Nephron progenitor cell (in vitro differentiated cells): ENCODE measurements around the gene SEMA5B.

Experiments
- DNase-seq: peaks from one replicate; pipeline ENCODE4 v3.0.0; 2021
- H3K27ac Mint-ChIP-seq: 2 replicates; pipeline ENCODE4 v1.8.0; 2021; ENCODE audit warnings: mild to moderate bottlenecking, moderate library complexity, mixed read lengths
- H3K27me3 Mint-ChIP-seq: 2 replicates; pipeline ENCODE4 v1.8.0; 2021; ENCODE audit warnings: mild to moderate bottlenecking, low read depth, mixed read lengths; ENCODE audit not compliant: poor library complexity
- H3K36me3 Mint-ChIP-seq: 2 replicates; pipeline ENCODE4 v1.8.0; 2021; ENCODE audit warnings: low read depth, mixed read lengths
- H3K4me1 Mint-ChIP-seq: 2 replicates; pipeline ENCODE4 v1.8.0; 2021; ENCODE audit warnings: mixed read lengths
- H3K4me3 Mint-ChIP-seq: 2 replicates; pipeline ENCODE4 v1.8.0; 2021; ENCODE audit warnings: mild to moderate bottlenecking, moderate library complexity, mixed read lengths
- H3K9me3 Mint-ChIP-seq: 2 replicates; pipeline ENCODE4 v1.8.0; 2021; ENCODE audit warnings: mild to moderate bottlenecking, moderate library complexity, mixed read lengths
- CTCF ChIP-seq: fragments of 200-600 bp; sonication (generic); IDR thresholded peaks from 2 replicates; pipeline ENCODE4 v1.5.0; 2021; ENCODE audit warnings: antibody characterized with exemption

SEMA5B gene

GRCh38 chr3:123021388-123021787 is 6.2 kb downstream of the SEMA5B start:
- DNase-seq, result no peak
- Mint-ChIP-seq H3K4me1 (peaks cover 54% of the 10 kb centered on the region), H3K27me3 (peaks cover 54% of the 10 kb centered on the region), H3K27ac (no peak overlapping the region), H3K4me3 (no peak overlapping the region), H3K9me3 (peaks cover 10% of the 10 kb centered on the region), H3K36me3 (no peaks in the 10 kb centered on the region)
- TF ChIP-seq CTCF, result no peak

DNA sequence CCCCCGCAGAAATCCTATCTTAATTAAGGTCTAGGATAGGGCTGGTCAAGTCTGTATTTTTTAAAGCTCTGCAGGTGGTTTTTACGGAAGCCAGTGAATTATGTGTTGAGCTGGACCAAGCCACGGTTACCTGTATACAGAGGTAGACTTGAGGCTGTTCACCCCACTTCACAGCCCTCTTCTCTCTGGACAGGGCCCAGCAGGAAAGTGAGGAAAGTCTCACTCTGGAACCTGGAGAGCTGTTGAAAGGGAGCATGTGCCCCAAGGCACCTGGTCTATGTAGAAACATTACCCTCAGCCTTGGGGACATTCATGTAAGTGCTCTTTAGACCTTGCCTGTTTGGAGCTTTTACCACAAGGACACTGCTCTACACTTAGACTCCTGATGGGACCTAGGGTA is 6.9 kb downstream of the SEMA5B start:
- no peak for TF ChIP-seq CTCF
- peak overlapping the region; percentile 48 for H3K27ac Mint-ChIP-seq
- H3K27me3 Mint-ChIP-seq, result peaks cover 53% of the 10 kb centered on the region
- peak overlapping the region; percentile 20 for H3K4me3 Mint-ChIP-seq
- peaks cover 10% of the 10 kb centered on the region for H3K9me3 Mint-ChIP-seq
- H3K4me1 Mint-ChIP-seq, result peaks cover 50% of the 10 kb centered on the region
- H3K36me3 Mint-ChIP-seq, result no peaks in the 10 kb centered on the region
- no peak for DNase-seq

- H3K9me3 Mint-ChIP-seq, result peaks cover 5% of the 10 kb centered on the region
- H3K27me3 Mint-ChIP-seq, result peaks cover 51% of the 10 kb centered on the region
- H3K27ac Mint-ChIP-seq, result no peak overlapping the region
- H3K4me1 Mint-ChIP-seq, result peaks cover 46% of the 10 kb centered on the region
- H3K36me3 Mint-ChIP-seq, result no peaks in the 10 kb centered on the region
- DNase-seq, result no peak
- H3K4me3 Mint-ChIP-seq, result no peak overlapping the region
- TF ChIP-seq CTCF, result no peak
These were observed 8.0 kb downstream of the SEMA5B start for GRCh38 chr3:123019591-123019990.

- H3K27me3 Mint-ChIP-seq, result peaks cover 47% of the 10 kb centered on the region
These were observed 8.4 kb downstream of the SEMA5B start for GRCh38 chr3:123019161-123019560.

GRCh38 chr3:123018683-123019082 is 8.9 kb downstream of the SEMA5B start:
- H3K36me3 Mint-ChIP-seq, result no peaks in the 10 kb centered on the region
- H3K4me1 Mint-ChIP-seq, result peaks cover 46% of the 10 kb centered on the region
- H3K9me3 Mint-ChIP-seq, result no peaks in the 10 kb centered on the region
- no peak for TF ChIP-seq CTCF
- H3K27ac Mint-ChIP-seq, result no peak overlapping the region
- DNase-seq, result no peak
- H3K4me3 Mint-ChIP-seq, result no peak overlapping the region
- peaks cover 46% of the 10 kb centered on the region for H3K27me3 Mint-ChIP-seq

More at GRCh38 chr3:123019161-123019560, 8.4 kb downstream of the SEMA5B start:
- no peak for TF ChIP-seq CTCF
- H3K4me1 Mint-ChIP-seq, result peaks cover 46% of the 10 kb centered on the region
- peaks cover 1% of the 10 kb centered on the region for H3K9me3 Mint-ChIP-seq
- no peaks in the 10 kb centered on the region for H3K36me3 Mint-ChIP-seq
- H3K4me3 Mint-ChIP-seq, result no peak overlapping the region
- no peak overlapping the region for H3K27ac Mint-ChIP-seq
- no peak for DNase-seq

DNA sequence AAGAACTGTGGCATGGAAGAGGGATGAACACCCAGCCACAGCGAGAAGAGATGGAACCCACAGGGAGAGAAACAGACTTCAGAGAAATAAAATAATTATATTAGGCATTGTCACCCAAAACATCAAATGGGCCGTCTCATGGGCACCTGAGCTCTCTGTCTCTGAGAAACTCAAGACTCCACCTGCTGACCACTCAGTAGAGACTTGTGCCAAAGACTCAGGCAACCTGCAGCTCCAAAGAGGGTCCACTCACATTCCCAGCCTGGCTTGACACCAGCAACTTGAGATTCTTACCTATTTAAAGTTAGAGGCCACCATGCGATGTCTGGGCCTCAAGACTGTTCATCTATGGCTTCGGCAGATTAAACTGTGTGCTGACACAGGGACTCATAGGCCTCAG is 12.0 kb downstream of the SEMA5B start:
- DNase-seq, result no peak
- no peaks in the 10 kb centered on the region for H3K9me3 Mint-ChIP-seq
- TF ChIP-seq CTCF, result no peak
- H3K27ac Mint-ChIP-seq, result no peak overlapping the region
- H3K27me3 Mint-ChIP-seq, result peaks cover 35% of the 10 kb centered on the region
- peaks cover 33% of the 10 kb centered on the region for H3K4me1 Mint-ChIP-seq
- no peak overlapping the region for H3K4me3 Mint-ChIP-seq
- H3K36me3 Mint-ChIP-seq, result no peaks in the 10 kb centered on the region
